ENCODE results near the gene TBX5.

The TBX5 gene

GRCh38 chr12:114406316-114406983 lies 506 bp upstream of the TBX5 start:
- no peak for DNase-seq (ENCODE audit: low read depth in 2 of 3, low spot score in 1 of 3)

GRCh38 chr12:114404926-114405518 lies 922 bp downstream of the TBX5 start:
- no peak for DNase-seq (ENCODE audit: low read depth in 2 of 3, low spot score in 1 of 3)

- no peak for DNase-seq (ENCODE audit: low read depth in 2 of 3, low spot score in 1 of 3)
These were observed 1.6 kb downstream of the TBX5 start for GRCh38 chr12:114404083-114404925.

DNA sequence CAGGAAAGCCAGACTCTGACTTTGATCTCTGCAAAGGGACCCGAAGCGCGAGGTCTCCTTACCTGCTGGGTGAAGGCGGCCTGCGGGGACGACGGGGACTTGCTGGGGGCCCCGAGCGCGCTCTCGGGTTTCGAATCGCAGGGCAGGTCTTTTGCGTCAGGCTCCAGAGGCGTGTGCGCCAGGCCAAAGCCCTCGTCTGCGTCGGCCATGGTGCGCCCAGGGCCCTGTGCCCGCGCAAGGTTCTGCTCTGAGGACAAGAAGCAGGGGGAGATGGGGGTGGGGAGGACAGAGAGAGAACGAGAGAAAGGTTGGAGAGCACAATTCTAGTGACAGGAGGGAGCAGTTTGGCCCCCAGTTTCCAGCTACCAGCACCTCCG lies 2.3 kb downstream of the TBX5 start:
- no peak for DNase-seq (ENCODE audit: low read depth in 2 of 3, low spot score in 1 of 3)

DNA sequence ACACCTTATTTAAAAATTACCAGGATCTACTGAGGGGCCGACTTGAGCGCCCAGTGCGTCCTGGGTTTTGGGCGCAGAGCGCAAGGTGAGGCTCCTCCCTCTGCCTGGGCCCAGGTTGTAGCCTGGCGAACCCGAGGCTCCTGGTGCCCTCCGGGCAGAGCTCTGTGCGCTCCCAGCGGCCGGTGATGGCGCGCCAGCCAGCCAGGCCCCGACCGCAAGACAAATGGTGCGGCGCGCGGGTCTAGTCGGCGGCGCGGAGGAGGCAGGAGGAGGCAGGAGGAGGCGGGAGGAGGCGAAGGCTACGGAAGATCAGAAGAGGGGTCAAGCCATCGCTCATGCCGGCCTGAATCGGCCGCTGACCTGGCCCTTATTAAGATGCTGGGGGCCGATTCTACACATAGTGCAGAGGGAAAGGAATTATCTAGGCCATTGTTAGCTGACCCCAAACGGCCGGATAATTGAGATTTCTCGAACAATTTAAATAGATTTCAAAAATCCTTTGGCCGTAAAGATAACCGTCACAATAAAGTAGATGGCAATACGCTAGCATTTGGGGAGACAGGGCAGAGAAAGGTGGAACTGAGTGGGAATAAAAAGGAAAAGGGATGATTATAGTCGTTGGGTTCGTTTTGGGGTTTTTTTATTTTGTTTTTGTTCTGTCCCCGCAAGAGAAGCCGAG lies 2.8 kb downstream of the TBX5 start:
- no peak for DNase-seq (ENCODE audit: low read depth in 2 of 3, low spot score in 1 of 3)

- no peak for DNase-seq (ENCODE audit: low read depth in 2 of 3, low spot score in 1 of 3)
These were observed 3.7 kb downstream of the TBX5 start for GRCh38 chr12:114402084-114402717.

- DNase-seq (ENCODE audit: low read depth in 2 of 3, low spot score in 1 of 3) = no peak
These were observed 4.4 kb downstream of the TBX5 start for GRCh38 chr12:114401328-114402083.

DNA sequence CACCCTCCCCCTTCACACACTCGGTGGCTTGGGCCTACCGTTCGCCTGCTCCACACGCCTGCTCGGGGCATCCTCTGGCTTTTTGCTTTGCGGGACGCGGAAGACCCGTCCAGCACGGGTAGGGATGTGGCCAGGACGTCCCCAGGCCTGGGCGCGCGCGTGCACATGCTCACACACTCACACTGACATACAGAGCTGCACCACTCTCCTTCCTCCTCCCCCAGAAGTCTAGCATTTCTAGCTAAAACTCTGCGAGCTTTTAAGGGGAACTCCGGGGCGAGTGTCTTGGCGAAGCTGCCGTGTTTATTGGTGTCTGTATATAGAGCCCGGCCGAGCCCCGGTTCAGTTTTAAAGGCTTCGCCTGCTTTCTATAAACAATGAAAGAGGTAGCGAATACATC lies 5.0 kb downstream of the TBX5 start:
- DNase-seq (ENCODE audit: low read depth in 2 of 3, low spot score in 1 of 3) = no peak

DNA sequence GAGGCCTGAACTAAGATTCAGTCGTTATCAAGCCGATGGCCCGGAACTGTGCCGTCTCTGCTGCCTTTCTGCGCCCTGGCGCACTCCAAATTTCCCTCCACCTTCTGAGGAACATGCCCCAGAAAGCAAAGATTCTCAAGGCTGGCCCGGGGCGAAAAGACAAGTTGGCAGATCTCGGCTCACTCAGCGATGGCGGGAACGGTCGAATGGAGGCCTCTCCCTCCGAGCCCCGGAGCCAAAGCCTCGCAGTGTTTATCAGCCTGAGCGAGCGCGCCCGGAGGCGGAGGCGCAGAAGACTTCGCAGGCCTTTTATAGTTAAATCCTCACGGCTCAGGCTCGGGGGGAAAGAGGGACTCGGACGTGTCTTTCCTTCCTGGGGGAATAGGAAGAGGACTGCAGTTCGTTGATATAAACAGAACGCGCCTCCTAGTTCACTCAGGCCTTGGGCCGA lies 5.6 kb downstream of the TBX5 start:
- DNase-seq (ENCODE audit: low read depth in 2 of 3, low spot score in 1 of 3) = no peak

- DNase-seq (ENCODE audit: low read depth in 2 of 3, low spot score in 1 of 3) = no peak
These were observed 6.2 kb downstream of the TBX5 start for GRCh38 chr12:114399664-114400211.

DNA sequence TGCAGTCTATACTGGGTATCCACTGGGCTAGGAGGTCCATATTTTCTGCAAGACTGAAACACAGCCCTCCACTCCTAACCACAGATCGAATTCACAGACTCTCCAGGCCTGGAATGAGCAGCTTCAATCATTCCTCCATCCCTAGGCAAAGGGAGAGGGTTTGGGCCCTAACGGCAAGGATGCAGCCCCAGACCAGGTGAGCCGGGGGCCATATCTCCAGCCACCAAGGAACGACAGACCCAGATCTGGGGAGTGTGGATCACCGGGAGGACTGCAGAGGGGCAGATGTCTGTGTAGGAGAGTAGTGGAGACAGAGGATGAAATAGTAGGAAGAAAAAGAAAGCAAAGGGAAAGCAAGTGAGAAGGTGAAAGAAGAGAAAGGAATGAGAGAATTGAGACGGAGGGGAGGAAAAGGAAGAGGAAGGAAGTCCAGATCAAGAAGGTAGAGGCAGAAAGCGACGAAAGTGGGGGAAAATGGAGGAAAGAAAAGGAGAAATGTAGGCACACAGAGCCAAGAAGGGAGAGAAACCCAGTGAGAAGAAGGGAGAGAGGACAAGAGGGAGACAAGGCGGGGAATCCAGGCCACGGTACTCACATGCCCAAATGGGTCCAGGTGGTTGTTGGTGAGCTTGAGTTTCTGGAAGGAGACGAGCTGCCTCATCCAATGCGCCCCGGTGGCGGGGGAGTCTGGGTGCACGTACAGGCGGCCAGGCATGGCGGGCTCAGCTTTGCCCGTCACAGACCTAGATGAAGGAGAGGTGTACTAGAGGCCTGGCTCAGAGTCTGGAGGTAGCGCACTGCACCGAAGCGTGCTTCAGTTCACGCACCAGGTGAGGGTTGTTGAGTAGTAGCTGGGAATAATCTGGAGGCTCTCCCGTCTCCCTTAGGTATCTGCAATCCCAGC lies 7.7 kb downstream of the TBX5 start:
- DNase-seq (ENCODE audit: low read depth in 2 of 3, low spot score in 1 of 3) = no peak

DNA sequence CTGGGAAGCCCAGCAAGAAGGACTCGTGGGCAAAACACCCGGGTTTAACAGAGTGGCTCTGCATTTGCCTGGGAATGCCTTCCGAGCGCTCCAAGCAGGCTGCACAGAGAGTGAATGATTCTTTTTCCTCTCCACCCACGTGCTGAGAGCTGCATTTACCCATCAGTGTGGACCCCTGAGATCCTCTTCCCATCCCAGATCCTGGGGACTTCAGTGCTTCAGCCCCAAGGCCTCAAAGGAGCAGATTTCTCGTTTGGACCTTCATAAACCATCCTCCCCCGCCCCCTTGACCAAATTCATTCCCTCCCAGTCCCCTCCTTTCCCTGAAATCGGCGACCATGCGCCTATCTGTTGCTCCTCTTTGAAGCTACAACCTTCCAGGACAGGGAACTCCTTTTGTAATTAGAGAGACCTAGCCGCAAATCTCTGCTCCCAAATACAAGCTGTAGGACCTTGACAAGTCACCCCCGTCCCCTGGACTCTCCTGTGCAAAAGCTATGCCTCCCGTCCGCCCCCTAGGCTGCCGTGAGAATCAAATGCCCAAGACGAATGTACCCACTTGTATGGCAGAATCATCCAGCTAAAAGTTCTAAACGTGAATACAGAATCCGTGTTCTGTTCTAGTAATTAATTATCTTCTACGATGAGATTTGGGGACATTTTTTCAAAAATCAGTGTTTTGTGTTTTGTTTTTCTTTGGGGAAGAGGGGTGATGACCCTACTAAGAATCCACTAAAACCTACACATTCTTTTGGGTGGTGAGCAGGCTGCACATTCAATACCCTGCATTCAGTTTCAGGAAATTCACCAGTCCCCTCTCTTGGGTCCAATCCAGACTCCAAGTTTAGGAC lies 8.8 kb downstream of the TBX5 start:
- no peak for DNase-seq (ENCODE audit: low read depth in 2 of 3, low spot score in 1 of 3)

DNA sequence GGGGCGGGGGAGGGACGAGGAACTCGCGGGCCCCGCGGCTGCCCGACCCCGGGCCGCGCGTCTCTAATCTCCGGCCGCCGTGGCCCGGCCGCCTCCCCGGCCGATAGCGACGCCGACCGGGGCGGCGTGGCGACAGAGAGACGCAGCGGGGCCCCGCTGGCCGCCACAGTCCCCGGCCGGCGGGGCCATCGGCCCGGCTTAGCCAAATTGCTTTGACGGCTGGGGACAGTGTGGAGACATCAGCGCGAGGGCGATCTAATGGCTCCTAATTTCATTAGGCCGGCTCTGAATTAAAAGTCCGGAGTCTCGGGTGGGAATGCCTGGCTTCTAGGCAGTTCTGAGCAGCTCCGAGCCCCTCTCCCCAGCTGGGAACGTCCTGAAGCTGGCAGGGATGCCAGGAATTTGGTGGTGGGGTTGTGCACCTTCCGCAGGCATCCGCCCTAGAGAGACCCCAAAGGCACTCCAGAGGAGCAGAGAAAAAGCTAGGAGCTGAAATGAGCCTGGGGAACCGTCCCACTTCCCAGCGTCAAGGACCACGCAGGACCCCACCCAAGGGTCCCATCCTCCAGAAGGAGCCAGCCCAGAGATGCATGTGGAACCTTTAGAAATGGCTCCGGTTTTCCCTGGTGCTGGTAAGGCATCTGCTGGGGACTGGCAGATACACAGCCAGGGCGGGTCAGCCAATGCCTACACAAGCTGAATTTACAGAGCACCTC lies 9.6 kb downstream of the TBX5 start:
- DNase-seq (ENCODE audit: low read depth in 2 of 3, low spot score in 1 of 3) = no peak

DNA sequence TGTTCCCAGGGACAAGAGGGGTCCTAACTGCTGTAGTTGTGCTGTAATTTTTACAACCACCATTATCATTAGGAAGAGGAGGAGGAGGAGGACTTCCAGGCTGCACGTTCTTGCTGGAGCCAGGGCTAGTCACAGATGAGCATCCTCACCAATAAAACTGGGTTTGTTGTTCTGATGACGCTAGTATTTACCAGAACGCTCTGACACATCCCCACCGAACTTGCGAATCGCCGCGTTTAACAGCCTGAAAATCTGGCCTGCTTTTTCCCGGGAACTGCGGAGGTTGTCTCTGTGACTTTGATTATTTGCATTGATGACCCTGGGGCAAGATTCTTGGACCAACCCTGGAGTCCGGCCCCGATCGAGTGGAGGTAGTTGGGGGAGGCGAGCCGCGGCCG lies 10.2 kb downstream of the TBX5 start:
- no peak for DNase-seq (ENCODE audit: low read depth in 2 of 3, low spot score in 1 of 3)

DNA sequence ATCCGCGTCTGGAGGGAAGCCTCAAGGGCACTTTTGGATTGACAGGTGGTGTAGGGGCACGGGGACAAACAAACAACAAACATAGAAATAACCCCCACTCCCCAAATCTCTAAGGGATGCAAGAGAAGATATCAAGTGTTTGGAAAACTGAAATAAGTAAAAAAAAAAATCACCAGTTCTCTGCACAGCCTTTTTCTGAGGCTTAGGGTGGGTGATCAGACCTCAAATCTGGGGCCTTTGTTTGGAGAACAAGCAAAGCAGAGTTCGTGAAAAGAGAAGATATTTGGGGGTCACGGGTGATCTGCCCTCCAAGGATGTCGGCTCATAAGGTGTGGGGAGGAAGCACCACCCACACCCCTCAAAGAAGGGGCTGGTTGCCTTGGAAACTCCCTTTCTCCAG lies 10.7 kb downstream of the TBX5 start:
- DNase-seq (ENCODE audit: low read depth in 2 of 3, low spot score in 1 of 3) = no peak

- DNase-seq (ENCODE audit: low read depth in 2 of 3, low spot score in 1 of 3) = no peak
These were observed 12.4 kb downstream of the TBX5 start for GRCh38 chr12:114393569-114393968.

DNA sequence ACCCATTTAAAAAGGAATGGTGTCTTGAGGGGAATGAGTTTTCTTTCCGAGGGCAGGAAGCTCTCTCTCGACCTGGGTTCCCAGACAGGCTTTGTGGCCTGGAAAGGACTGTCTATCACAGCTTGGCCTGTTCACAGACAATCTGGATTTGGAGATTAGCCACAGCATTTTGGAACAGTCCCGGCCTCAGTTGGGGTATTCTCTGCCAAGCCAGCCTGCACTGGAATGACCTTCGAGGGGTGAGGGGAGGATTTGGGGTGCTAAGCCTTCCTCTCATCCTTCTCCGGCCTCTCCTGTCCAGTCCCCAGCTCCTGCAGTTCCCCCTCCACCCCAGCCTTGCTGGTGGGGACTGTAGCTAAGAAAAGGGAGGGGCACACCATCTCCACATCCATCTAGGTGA lies 13.0 kb downstream of the TBX5 start:
- no peak for DNase-seq (ENCODE audit: low read depth in 2 of 3, low spot score in 1 of 3)

GRCh38 chr12:114391088-114391487 lies 14.9 kb downstream of the TBX5 start:
- no peak for DNase-seq (ENCODE audit: low read depth in 2 of 3, low spot score in 1 of 3)
